Right lobe of liver (tissue), 6 donors: ENCODE measurements around the gene CCDC8. TPM values are rescaled to one million over a fixed set of nuclear protein-coding genes. Genes with fewer than 3 reads are reported as not detected.
"Not testable (repeated sequence)": the region's sequence is repeated elsewhere in the genome, so short reads cannot be mapped to it uniquely, and the experiment has no call there.

ENCODE experiments used
- ATAC-seq, 4 donors: fragments of 200-7000 bp; cut with Tn5 transposase; one replicate each; pipeline ENCODE4 v1.9.1; 2020; ENCODE audit warnings: mild to moderate bottlenecking in 4 of 4, moderate library complexity in 4 of 4
- DNase-seq, 3 donors: peaks; one replicate each; pipeline ENCODE4 v3.0.0-alpha.2; 2020
- H3K27ac ChIP-seq, 3 donors: fragments of 200-600 bp; one replicate each; pipeline ENCODE4 v1.8.0; 2022
- H3K27me3 ChIP-seq, 2 donors: fragments of 200-600 bp; one replicate each; pipeline ENCODE4 v1.8.0; 2022
- H3K36me3 ChIP-seq, 4 donors: fragments of 200-600 bp; sonication (generic) in 1 of 4; one replicate each; pipeline versions ENCODE4 v1.5.1 to v1.8.0; 2017 to 2022; ENCODE audit warnings: control low read depth in 1 of 4
- H3K4me1 ChIP-seq, 4 donors: fragments of 200-600 bp; sonication (generic) in 1 of 4; one replicate each; pipeline versions ENCODE4 v1.5.1 to v1.8.0; 2017 to 2022; ENCODE audit warnings: control low read depth in 1 of 4
- H3K4me3 ChIP-seq, 3 donors: fragments of 200-600 bp; one replicate each; pipeline ENCODE4 v1.8.0; 2022
- H3K9me3 ChIP-seq, 4 donors: fragments of 200-600 bp; sonication (generic) in 1 of 4; one replicate each; pipeline versions ENCODE4 v1.5.1 to v1.8.0; 2017 to 2022; ENCODE audit warnings: control low read depth in 1 of 4
- POLR2A ChIP-seq: fragments of 450-650 bp; IDR thresholded peaks from one replicate; pipeline ENCODE4 v1.6.1; 2017; ENCODE audit warnings: antibody characterized with exemption, mild to moderate bottlenecking
- WGBS: methylation state at CpG from one replicate; pipeline ENCODE4 v1.1.6; 2018; ENCODE audit warnings: low coverage, low lambda C conversion rate; ENCODE audit not compliant: insufficient coverage; ENCODE audit errors: missing lambda C conversion rate; 5-methylcytosine and 5-hydroxymethylcytosine counted together
- intact Hi-C, 2 donors: fragments of 100-400 bp; cut with DNase I; formaldehyde crosslinking; loops; one replicate each; pipeline versions ENCODE4 v1.11.2 to v1.14.1; 2022
- total RNA-seq, 6 experiments: library from RNA; depleted of rRNA in 2 of 6; stranded (reverse); fragments of >200 nt in 2 of 6; fragmentation: NEBNext Ultra II Directional in 3 of 6; extraction: Animal tissue kit (Norgen Biotek cat#: 25700) in 3 of 6; gene quantifications; one replicate each; pipeline versions ENCODE4 v1.1.0 to v1.2.4, GENCODE V29; 2016 to 2023
- TF ChIP-seq, protein P1 (sequence below), 4 donors: fragments of 200-600 bp in 3 of 4; fragments of 450-650 bp in 1 of 4; IDR thresholded peaks; one replicate each; pipeline versions ENCODE4 v1.5.1 to v1.8.0; 2016 to 2022; ENCODE audit warnings: antibody characterized with exemption in 4 of 4, mild to moderate bottlenecking in 2 of 4
- donor health status: DM: no; HTN: yes; CAD: no.
- donor health status: DM: no; HTN: no; CAD: no.
- donor health status: DM: no; HTN: no; CAD: no.
- donor health status: DM: no; HTN: yes; CAD: no.
- donor health status: DM: no; HTN: yes; CAD: no.

Gene CCDC8
- total RNA-seq, 6 experiments from 2014 or later, result 0.26 to 0.55 (median 0.44) TPM; not detected in 1

DNA sequence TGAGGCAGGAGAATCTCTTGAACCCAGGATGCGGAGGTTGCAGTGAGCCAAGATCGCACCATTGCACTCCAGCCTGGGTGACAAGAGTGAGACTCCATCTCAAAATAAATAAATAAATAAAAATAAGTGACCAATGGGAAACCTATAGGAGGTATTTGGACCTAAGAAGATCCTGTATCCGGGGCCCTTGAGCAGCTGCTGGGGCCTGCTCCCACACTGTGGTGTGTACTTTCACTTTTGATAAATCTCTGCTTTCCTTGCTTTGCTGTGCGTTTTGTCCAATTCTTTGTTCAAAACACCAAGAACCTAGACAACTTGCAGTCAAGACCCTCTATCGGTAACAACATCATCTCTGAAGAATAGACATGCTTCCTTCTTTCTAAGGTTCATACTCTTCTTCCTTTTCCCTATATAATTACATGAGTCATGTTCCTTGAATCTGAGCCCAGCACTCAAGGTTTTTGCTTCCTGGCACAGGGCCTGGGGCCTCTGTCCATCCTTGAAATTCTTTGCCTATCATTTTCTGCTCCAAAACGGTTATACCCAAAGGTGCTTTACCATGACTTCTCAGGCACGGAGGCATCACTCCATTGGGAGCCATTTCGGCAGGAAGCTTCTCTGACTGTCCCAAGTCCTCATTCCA, 29.6 kb upstream of the CCDC8 start:
- no peak for TF ChIP-seq POLR2A
- TF ChIP-seq, protein P1, sequence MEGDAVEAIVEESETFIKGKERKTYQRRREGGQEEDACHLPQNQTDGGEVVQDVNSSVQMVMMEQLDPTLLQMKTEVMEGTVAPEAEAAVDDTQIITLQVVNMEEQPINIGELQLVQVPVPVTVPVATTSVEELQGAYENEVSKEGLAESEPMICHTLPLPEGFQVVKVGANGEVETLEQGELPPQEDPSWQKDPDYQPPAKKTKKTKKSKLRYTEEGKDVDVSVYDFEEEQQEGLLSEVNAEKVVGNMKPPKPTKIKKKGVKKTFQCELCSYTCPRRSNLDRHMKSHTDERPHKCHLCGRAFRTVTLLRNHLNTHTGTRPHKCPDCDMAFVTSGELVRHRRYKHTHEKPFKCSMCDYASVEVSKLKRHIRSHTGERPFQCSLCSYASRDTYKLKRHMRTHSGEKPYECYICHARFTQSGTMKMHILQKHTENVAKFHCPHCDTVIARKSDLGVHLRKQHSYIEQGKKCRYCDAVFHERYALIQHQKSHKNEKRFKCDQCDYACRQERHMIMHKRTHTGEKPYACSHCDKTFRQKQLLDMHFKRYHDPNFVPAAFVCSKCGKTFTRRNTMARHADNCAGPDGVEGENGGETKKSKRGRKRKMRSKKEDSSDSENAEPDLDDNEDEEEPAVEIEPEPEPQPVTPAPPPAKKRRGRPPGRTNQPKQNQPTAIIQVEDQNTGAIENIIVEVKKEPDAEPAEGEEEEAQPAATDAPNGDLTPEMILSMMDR (IDR thresholded peaks at IDR 0.05), result no peak
- Histone ChIP-seq H3K27me3 (no peaks in the 10 kb centered on the region), H3K4me3 (no peak overlapping the region), H3K9me3 (no peaks in the 10 kb centered on the region), H3K4me1 (no peaks in the 10 kb centered on the region), H3K36me3 (no peaks in the 10 kb centered on the region), H3K27ac (no peak overlapping the region)
- DNase-seq (no peak), ATAC-seq (peak in 1 of 4 donors; percentile 30)
- WGBS, result 61% methylated on average over 8 of the region's 8 CpGs
- intact Hi-C loops, result no loop called here

DNA sequence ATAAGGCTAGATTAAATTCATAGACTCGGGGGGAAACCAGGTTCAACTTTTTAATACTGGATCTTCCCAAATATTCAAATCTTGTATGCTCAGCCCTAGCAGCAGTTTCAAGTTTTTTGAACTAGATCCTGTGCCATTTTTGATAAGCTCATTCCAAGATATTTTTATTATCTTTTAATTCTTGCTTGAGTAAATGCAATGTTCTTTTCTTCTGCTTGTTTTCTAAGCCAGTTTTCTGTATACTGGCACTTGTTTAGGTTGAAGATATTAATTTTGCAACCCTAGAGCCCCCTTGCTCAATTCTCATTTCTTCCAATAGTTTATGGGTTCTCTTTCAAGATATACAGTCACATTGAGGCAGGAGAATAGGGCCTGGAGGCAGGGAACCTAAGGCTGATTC, 28.5 kb upstream of the CCDC8 start:
- intact Hi-C loops, result no loop called here
- Histone ChIP-seq H3K4me1 (no peaks in the 10 kb centered on the region), H3K36me3 (no peaks in the 10 kb centered on the region), H3K4me3 (no peak overlapping the region), H3K9me3 (no peaks in the 10 kb centered on the region), H3K27me3 (no peaks in the 10 kb centered on the region), H3K27ac (no peak overlapping the region)
- WGBS, result 53% methylated on average over 1 of the region's 1 CpG
- TF ChIP-seq, protein P1 (IDR thresholded peaks at IDR 0.05), result no peak
- TF ChIP-seq POLR2A, result no peak
- DNase-seq (no peak), ATAC-seq (no peak)

DNA sequence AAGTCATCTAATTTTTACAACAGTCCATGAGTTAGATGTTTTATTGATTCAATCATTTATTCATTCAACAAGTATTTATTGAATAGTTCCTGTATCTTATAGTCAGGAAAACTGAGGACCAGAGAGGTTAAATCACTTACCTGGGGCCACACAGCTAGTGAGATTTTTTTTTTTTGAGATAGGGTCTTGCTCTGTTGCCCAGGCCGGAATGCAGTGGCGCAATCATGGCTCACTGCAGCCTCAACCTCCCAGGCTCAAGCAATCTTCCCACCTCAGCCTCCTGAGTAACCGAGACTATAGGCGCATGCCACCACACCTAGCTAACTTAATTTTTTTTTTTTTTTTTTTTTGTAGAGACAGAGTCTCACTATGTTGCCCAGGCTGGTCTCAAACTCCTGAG, 22.3 kb upstream of the CCDC8 start:
- H3K9me3 ChIP-seq, H3K27ac ChIP-seq, intact Hi-C loops, DNase-seq, H3K4me1 ChIP-seq, H3K36me3 ChIP-seq, H3K27me3 ChIP-seq, ATAC-seq, H3K4me3 ChIP-seq: not testable (repeated sequence)
- 93% methylated on average over 4 of the region's 4 CpGs for WGBS

DNA sequence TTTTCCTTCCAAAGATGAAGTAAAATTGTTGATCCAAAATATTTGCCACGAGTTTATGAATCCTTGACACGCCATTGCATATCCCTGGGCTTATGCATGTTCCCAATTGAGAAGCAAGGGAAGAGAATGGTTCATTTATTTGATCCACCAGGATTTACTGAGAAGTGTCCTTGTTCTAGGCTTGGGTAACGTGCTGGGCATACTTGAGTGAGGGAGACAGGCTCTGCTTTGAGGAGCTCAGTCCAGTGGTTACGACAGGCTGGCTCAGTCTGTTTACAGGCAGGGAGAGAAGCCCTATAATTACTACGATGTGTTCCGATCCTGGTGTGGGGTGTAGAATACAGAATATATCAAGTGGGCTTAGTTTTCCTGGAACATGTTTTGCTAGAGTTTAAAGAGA, 21.6 kb upstream of the CCDC8 start:
- ATAC-seq, result no peak
- H3K4me1 ChIP-seq, result no peaks in the 10 kb centered on the region
- no peaks in the 10 kb centered on the region for H3K36me3 ChIP-seq
- H3K4me3 ChIP-seq, result no peak overlapping the region
- WGBS, result 48% methylated on average over 6 of the region's 6 CpGs
- no peak for DNase-seq
- H3K27ac ChIP-seq, result no peak overlapping the region
- TF ChIP-seq POLR2A, result no peak
- TF ChIP-seq, protein P1 (IDR thresholded peaks at IDR 0.05), result no peak
- no peaks in the 10 kb centered on the region for H3K27me3 ChIP-seq
- H3K9me3 ChIP-seq, result no peaks in the 10 kb centered on the region
- intact Hi-C loops, result no loop called here

DNA sequence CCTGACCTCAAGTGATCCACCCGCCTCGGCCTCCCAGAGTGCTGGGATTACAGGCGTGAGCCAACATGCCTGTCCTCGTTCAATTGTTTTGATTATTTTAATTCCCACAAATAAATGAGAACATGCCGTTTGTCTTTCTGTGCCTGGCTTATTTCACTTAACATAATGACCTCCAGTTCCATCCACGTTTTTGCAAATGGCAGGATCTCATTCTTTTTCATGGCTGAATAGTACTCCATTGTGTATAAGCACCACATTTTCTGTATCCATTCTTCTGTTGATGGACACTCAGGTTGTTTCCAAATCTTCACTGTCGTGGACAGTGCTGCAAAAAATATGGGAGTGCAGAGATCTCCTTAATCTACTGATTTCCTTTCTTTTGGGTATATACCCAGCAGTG, 20.1 kb upstream of the CCDC8 start:
- ATAC-seq, H3K36me3 ChIP-seq, H3K4me3 ChIP-seq, H3K9me3 ChIP-seq, intact Hi-C loops, H3K4me1 ChIP-seq, DNase-seq, H3K27ac ChIP-seq, H3K27me3 ChIP-seq: not testable (repeated sequence)
- 49% methylated on average over 5 of the region's 7 CpGs for WGBS

DNA sequence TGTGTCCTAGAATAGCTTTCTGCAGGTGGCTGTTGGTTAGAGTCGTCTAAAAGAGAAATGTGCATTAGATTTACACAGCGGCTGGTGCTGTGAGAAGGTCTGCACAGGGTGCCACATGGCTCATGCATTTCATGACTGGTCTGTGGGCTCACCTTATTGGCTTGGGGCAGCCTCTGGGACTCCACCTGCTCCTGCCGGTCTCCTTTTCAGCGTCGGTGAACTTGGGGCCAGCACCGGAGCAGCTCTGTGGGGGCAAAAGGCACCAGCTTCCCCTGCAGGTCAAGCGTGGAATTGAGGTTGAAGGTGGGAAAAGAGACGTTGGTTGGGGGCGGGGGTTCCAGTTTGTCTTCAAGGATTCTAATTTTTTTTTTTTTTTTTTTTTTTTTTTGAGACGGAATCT, 18.5 kb upstream of the CCDC8 start:
- Histone ChIP-seq H3K9me3 (no peaks in the 10 kb centered on the region), H3K36me3 (no peaks in the 10 kb centered on the region), H3K27ac (no peak overlapping the region), H3K27me3 (peaks cover 0 to 4% of the 10 kb centered on the region in 2 donors), H3K4me3 (no peak overlapping the region), H3K4me1 (no peaks in the 10 kb centered on the region)
- ATAC-seq (no peak), DNase-seq (no peak)
- intact Hi-C loops, result no loop called here
- TF ChIP-seq, protein P1 (IDR thresholded peaks at IDR 0.05), result peak in 1 of 4 donors; percentile 4
- no peak for TF ChIP-seq POLR2A
- WGBS, result 16% methylated on average over 9 of the region's 10 CpGs
